Measurements from ENCODE around the gene DNM2.
"Not testable (repeated sequence)": the region's sequence is repeated elsewhere in the genome, so short reads cannot be mapped to it uniquely, and the experiment has no call there.

DNM2 gene

GRCh38 chr19:10752237-10752912, 34.5 kb downstream of the DNM2 start:
- DNase-seq (ENCODE audit: low read depth), result no peak

GRCh38 chr19:10752913-10753704, 35.2 kb downstream of the DNM2 start:
- no peak for DNase-seq (ENCODE audit: low read depth)

DNA sequence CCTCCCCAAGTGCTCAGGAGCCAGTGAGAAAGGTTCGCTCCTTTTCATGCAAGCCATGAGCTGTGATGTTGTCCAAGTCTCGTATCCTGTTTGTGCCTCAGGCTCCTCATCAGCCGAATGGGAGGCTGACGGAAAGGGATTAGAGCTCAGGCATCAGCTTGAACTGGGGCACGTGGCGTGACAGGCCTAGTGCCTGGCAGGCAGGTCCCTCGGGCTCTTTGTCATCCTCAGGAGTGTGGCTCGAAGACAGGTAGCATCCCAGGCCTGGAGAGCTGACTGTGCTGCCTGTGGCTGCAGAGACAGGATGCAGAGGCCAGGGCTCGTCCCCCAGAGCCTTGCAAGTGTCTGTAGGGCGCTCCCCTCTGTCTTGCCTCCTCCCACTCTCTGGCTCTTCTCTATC, 38.5 kb downstream of the DNM2 start:
- no peak for DNase-seq (ENCODE audit: low read depth)

DNA sequence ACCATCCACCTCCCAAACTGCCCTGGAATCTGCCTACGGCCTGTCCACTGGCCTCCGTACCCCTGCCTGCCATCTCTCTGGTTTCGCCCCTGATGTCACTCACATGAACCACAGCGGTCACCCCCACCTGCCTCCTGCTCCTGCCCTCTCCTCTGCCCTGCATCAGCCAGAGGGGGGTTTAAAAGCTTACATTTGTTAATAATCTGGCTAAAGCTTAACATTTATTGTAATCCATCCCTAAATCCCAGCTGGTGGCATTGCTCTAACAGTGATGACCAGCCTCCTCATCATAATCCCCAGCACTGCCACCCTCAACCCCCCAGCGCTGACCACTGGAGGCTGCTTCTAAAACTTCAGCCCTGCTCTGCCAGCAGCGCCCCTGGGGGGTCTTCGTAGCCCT, 38.9 kb downstream of the DNM2 start:
- no peak for DNase-seq (ENCODE audit: low read depth)

GRCh38 chr19:10758050-10758449, 40.2 kb downstream of the DNM2 start:
- DNase-seq (ENCODE audit: low read depth), result not testable (repeated sequence)

DNA sequence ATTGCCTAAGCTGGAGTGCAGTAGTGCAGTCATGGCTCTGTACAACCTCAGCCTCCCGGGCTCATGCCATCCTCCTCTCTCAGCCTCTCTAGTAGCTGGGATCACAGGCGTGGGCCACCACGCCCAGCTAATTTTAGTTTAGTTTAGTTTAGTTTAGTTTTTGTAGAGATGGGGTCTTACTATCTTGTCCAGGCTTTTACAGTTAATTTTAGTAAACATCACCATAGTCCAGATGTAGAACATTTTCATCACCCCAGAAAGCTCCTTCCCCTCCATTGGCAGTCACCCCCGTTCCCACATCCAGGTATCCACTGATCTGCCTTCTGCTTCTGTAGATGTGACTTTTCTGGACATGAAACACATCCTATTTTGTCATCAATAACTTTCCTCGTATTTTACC, 41.1 kb downstream of the DNM2 start:
- no peak for DNase-seq (ENCODE audit: low read depth)

GRCh38 chr19:10760273-10760944, 42.5 kb downstream of the DNM2 start:
- DNase-seq (ENCODE audit: low read depth), result no peak

DNA sequence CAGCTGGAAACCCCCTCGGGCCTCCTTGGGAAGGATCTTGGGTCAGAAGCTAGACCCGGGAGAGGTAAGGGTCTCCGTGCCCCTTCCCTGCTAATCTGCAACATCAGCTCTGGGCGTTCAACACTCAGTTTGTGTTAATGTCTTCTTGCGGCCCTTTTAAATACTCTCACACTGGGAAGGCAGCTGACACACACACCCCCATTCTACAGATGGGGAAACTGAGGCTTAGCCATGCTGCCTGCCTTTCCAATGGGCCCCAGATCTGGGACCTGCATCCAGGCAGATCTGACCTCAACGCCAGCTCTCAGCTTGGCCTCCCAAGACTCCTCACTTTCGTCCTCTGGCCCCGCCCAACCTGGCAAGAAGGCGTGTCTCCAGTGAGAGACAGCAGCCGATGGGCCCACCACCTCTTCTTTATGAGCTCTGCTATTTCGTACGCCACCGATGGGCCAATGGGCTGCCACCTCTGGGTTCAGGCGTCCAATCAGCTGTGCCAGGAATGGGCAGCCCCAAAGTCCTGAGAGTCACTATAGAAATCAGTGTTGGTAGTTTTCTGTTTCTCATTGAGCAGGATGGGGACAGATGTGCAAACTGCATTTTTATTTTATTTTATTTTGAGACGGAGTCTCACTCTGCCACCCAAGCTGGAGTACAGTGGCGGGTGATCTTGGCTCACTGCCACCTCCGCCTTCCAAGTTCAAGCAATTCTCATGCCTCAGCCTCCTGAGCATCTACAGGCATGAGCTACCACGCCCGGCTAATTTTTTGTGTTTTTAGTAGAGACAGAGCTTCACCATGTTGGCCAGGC, 43.8 kb downstream of the DNM2 start:
- DNase-seq (ENCODE audit: low read depth), result no peak

DNA sequence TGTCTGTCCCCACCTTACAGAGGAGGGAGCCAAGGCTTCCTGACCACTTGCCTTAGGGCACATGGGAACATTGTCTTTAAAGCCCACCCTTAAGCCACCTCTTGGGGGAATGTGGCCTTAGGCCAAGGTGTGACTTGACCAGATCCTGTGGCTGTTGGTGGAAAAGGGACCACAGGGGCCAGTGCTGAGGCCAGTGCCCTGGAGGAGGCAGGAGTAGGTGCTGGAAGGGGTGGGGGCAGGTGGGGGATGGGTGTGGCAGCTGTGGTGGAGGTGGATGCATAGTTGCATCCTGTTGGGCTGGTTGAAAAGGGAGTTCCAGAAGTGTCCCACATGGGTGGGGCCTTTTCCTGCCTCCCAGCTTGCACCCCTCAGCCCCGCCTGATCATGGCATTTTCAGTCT, 44.8 kb downstream of the DNM2 start:
- no peak for DNase-seq (ENCODE audit: low read depth)

DNA sequence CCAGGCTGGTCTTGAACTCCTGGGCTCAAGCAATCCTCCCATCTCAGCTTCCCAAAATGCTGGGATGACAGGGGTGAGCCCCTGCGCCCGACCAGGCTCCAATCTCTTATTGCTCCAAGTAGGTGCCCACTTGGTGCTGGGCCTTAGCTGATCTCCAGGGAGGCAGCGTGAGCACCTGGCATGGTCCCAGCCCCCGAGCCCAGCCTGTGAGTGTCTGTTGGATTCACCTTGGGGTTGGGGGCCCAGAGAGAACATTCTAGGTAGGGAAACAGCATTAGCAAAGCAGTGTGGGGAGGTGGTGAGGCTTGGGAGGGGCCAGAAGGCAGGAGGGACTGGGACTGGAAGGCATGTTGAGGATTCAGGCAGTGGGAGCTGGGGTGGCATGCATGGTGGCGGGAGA, 45.5 kb downstream of the DNM2 start:
- DNase-seq (ENCODE audit: low read depth), result no peak

DNA sequence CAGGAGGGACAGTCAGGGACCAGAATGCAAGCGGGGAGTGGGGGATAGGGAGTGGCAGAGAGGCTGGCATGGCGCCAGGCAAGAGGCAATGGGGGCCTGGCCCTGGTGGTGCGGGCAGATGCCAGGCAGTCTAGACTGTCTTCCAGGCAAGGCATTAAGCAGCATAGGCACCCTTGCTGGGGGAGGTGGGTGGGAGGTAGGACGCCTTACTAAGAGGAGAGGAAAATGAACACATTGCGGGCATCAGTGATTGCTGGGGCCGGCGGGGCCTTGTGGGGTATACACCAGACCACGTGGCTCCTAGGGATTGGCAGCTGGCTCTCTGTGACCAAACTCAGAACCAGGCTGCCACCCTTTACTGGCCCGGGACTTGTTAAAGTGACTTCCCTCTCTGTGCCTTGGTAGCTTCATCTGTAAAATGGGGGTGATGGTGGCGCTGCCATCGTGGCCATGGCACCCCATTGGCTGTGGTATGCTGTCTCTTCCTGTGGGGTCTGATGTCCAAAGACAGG, 46.0 kb downstream of the DNM2 start:
- DNase-seq (ENCODE audit: low read depth), result no peak

DNA sequence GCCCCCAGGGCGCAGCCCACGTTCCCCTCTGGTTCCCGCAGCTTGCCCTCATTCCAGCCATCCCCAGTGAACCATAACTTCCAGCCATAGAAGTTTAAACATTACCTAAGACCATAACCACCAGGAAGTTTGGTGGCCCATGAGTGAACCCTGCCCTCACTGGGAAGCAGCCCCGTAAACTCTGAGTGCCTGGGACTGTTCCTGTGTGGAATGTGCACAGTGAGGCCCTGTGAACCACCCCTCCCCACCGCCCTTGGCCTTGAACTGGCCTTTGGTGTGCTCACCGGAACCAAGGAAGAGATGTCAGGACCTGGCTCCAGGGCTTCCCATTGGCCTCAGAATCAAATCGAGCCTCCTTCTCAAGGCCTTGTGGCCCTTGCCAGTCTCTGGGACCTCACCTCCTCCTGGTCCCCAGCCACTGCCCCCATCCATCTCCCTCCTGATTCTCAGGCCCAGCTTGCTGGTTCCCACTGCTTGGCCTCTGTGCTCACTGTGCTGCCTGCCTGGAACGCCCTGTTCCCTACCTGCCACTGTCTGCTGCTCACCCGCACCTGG, 46.5 kb downstream of the DNM2 start:
- DNase-seq (ENCODE audit: low read depth), result no peak

- DNase-seq (ENCODE audit: low read depth), result no peak
Measured at GRCh38 chr19:10766049-10766623, 48.3 kb downstream of the DNM2 start.

DNA sequence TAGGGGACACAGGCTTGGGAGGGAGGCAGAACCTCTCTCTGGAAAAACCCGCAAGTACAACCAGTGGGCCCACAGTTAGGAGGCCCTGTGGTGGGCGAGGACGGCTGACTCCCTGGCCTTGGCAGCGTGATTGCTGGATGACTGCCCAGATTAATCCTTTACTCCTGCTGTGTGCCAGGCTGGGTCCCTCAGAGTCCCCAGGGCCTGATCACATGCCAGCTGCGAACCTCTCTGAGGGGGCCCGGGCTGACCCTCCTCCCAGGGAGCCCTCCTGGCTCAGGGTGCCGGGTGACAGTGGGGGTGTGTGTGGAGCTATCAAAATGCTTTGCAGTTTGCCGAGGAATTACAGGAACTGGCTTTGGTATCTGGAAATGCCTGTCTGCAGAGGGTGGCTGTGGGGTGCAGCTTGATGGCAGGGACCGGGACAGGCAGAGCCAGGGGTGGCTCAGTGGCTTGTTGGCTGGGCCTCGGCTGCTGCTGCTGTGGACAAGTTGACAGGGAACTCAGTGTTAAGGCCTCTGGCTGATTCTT, 48.9 kb downstream of the DNM2 start:
- DNase-seq (ENCODE audit: low read depth), result no peak

GRCh38 chr19:10767726-10768125, 49.8 kb downstream of the DNM2 start:
- DNase-seq (ENCODE audit: low read depth), result no peak

- no peak for DNase-seq (ENCODE audit: low read depth)
Measured at GRCh38 chr19:10768369-10768768, 50.5 kb downstream of the DNM2 start.

DNA sequence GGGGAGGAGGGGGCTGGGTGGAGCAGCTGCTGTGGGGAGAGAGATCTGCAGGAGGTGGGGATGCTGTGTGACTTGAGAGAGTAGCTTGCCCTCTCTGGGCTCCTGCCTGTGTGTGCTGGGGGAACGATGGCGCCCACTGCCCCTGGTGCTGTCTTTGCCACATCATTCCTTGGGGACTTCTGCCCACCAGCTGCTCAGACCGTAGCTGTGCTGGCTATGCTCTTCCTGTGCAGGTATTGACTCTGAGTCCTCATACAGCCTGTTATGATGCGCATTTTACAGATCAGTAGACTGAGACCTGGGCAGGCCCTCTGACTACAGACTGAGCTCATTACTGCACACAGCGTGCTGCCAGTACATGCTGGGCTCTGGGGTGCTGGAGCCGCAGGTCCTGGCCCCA, 51.1 kb downstream of the DNM2 start:
- no peak for DNase-seq (ENCODE audit: low read depth)

- DNase-seq (ENCODE audit: low read depth), result no peak
Measured at GRCh38 chr19:10769533-10770491, 51.9 kb downstream of the DNM2 start.

- DNase-seq (ENCODE audit: low read depth), result no peak
Measured at GRCh38 chr19:10773969-10774368, 56.1 kb downstream of the DNM2 start.

GRCh38 chr19:10774893-10775292, 57.0 kb downstream of the DNM2 start:
- no peak for DNase-seq (ENCODE audit: low read depth)

All from stimulated activated CD8-positive, alpha-beta memory T cell treated with anti-CD3 and anti-CD28 coated beads, Interleukin-12 subunit alpha, Interleukin-12 subunit beta, amount 100 ng/mL, for 1 hour (primary cell).